Endothelial cell of umbilical vein (primary cell): ENCODE data around the gene SAGE1.

Source experiments
- CTCF ChIP-seq, 2 donors: IDR thresholded peaks; 1 replicate in 1 of 2; 2 replicates in 1 of 2; pipeline ENCODE4 v1.5.1; 2011; ENCODE audit warnings: low read length in 2 of 2, mild to moderate bottlenecking in 2 of 2, moderate library complexity in 2 of 2, control low read depth in 1 of 2, inconsistent platforms in 1 of 2, low read depth in 1 of 2; ENCODE audit not compliant: insufficient read depth in 1 of 2; ENCODE audit errors: extremely low read depth in 1 of 2
- MAX ChIP-seq: IDR thresholded peaks from 2 replicates; pipeline ENCODE4 v1.6.1; 2011; ENCODE audit not compliant: insufficient read depth, insufficient read length
- MYC ChIP-seq: IDR thresholded peaks from one replicate; pipeline ENCODE4 v1.6.1; 2011; ENCODE audit warnings: mild to moderate bottlenecking, low read depth, low read length
- POLR2A ChIP-seq: IDR thresholded peaks from 2 replicates; pipeline ENCODE4 v1.6.1; 2012; ENCODE audit warnings: low read depth, mild to moderate bottlenecking, control low read depth, low read length
- POLR2AphosphoS5 ChIP-seq: IDR thresholded peaks from 2 replicates; pipeline ENCODE4 v1.6.1; 2012; ENCODE audit warnings: low read depth, mild to moderate bottlenecking, control low read depth, low read length, moderate library complexity; ENCODE audit not compliant: insufficient read depth

DNA sequence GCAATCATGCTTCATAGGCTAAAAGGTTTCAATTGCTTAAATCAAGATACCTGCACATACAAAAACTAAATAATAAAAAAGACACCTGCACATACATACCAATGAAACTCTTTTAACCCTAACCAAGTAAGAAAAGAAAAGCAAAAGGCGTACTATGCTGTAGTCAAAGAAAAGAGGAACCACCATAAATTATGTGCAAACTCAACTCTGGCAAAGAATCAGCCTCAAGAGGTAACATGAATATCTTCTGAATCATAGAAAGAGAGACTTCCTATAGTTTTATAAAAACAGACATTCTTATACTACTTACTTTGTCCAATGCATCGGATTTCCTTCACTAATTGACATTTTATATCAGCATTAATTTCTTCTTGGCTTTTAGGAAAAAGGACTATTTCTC is 51.0 kb downstream of the SAGE1 start:
- no peak for TF ChIP-seq POLR2A
- no peak for TF ChIP-seq CTCF (IDR thresholded peaks at IDR 0.05; ENCODE audit: extremely low read depth in 1 of 2, insufficient read depth in 1 of 2, low read depth in 1 of 2, low read length in 2 of 2)
- TF ChIP-seq MYC: no peak
- no peak for TF ChIP-seq MAX
- no peak for TF ChIP-seq POLR2AphosphoS5
